Smooth muscle cell of the coronary artery (primary cell): ENCODE measurements around the gene YRDC. TPM values are rescaled to one million over a fixed set of nuclear protein-coding genes. Genes with fewer than 3 reads are reported as not detected.

Experiments
- total RNA-seq: library from RNA; depleted of rRNA; stranded (reverse); fragments of >200 nt; gene quantifications from 2 replicates; pipeline ENCODE4 v1.2.3, GENCODE V29; 2014; ENCODE audit warnings: low replicate concordance

Gene YRDC, protein sequence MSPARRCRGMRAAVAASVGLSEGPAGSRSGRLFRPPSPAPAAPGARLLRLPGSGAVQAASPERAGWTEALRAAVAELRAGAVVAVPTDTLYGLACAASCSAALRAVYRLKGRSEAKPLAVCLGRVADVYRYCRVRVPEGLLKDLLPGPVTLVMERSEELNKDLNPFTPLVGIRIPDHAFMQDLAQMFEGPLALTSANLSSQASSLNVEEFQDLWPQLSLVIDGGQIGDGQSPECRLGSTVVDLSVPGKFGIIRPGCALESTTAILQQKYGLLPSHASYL
- total RNA-seq = 4.4 and 17.4 TPM in 2 replicates

DNA sequence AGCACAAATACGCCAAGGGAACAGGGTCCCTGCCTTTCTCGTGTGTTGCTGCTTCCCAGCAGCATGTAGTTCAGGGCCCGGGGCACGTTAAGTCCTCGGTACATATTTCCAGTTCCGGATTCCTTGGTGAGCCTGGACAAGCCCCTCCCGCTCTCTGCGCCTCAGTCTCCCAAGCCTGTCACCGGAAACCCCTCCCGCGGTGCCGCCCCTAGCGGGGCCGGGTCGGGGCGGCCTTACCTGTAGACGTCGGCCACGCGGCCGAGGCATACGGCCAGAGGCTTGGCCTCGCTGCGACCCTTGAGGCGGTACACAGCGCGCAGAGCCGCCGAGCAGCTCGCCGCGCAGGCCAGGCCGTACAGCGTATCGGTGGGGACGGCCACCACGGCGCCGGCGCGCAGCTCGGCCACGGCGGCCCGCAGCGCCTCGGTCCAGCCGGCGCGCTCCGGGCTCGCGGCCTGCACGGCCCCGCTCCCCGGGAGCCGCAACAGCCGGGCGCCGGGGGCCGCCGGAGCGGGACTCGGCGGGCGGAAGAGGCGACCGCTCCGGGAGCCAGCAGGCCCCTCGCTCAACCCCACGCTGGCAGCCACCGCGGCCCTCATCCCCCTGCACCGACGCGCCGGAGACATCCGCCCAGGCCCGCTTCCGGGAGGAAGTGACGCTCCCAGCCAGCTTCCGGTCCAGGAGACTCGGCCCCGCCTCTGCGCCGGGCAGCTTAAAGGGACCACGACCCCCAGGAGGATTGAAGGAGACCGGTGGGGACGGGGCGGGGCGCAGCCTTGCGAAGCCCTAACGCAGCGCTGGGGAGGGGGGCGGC lies at the start of gene YRDC, which contains the start of gene C1orf122:
Gene YRDC (minus strand): TSS at position 654 of the 814 bp plus-strand sequence. CDS start 28 bp downstream, at position 626.
Gene C1orf122 (plus strand): TSS at position 236 of the 814 bp plus-strand sequence. CDS start 615 bp downstream, outside the sequence.

DNA sequence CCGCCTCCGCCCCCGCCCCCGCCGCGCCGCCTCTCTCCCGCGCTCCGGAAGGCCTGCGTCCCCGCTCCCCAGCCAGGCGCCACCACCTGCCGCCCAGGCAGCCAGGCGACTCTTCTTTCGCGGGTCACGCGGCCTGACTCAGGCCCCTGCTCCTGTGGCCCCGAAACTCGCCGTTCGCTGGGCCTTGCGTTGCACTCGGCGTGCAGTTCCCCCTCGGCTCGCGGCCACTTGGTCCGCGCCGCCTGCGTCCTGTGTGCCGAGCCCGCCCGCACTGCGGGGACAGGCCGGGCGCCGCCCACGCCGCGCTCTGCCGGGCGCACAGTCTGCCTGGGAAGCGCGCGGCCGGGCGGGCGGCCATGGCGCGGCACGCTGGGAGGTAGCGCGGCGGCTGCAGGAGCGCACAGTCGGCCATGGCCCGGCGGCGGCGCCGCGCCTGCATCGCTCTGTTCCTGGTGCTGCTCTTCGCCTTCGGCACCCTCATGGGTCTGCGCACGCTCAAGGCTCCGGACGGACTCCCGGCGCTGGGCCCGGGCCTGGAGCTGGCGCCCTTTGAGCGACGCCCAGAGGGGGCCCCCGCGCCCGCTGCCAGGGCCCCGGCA lies 14.1 kb downstream of the YRDC start, which contains the start of gene MANEAL:
Gene MANEAL (plus strand): TSS at position 75 of the 599 bp plus-strand sequence. CDS start 336 bp downstream, at position 411.

DNA sequence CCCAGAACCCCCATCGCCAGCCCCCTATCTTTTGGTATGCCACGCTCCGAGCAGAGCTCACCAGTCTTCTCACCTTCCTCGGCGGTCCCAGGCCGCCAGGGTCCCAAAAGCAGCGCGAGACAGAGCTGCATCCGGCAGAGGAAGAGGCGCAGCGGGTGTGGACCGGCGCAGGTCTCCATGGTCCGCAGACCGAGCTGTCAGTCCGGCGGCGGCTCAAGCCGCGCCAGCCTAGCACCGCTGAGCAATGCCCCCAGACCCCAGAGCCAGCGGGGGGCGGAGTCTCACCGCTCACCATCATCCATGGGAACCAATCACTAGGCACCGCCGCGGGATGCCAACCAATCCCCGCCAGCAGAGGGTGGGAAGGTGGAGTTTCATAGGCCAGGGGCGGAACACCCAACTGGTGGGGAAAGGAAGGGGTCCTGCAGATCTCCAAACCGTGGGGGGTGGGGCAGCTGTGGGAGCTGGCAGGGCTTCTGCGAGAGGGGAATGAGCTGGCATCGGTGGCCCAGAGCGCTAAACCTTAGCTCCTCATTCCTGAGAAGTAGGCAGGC lies 43.0 kb downstream of the YRDC start, which contains the start of gene EPHA10:
Gene EPHA10 (minus strand): TSS at position 233 of the 554 bp plus-strand sequence. CDS start 54 bp downstream, at position 179.

Other genes with a start within 250 kb of the YRDC start
- gene GNL2, start 212.3 kb downstream of the YRDC start, total RNA-seq = 56.4 and 97.3 TPM in 2 replicates
- under 0.01 and 0.35 TPM in 2 replicates for gene RSPO1, start 173.3 kb downstream of the YRDC start, total RNA-seq
- gene CDCA8, start 115.7 kb downstream of the YRDC start, total RNA-seq = 0.23 and 1.9 TPM in 2 replicates
- gene EPHA10, start 43.1 kb downstream of the YRDC start, total RNA-seq = not detected in 2 replicates
- 0.35 and 0.38 TPM in 2 replicates for gene MANEAL, start 14.4 kb downstream of the YRDC start, total RNA-seq
- gene C1orf122, start 418 bp downstream of the YRDC start, total RNA-seq = 4.7 and 27.9 TPM in 2 replicates
- 1.9 and 2.0 TPM in 2 replicates for gene MTF1, start 51.4 kb upstream of the YRDC start, total RNA-seq
- 23.1 and 45.3 TPM in 2 replicates for gene INPP5B, start 138.8 kb upstream of the YRDC start, total RNA-seq
- 84.4 and 99.5 TPM in 2 replicates for gene SF3A3, start 181.8 kb upstream of the YRDC start, total RNA-seq
- 10.9 and 26.4 TPM in 2 replicates for gene FHL3, start 197.3 kb upstream of the YRDC start, total RNA-seq
- gene UTP11, start 204.5 kb upstream of the YRDC start, total RNA-seq = 12.5 and 32.8 TPM in 2 replicates
- gene POU3F1, start 238.6 kb upstream of the YRDC start, total RNA-seq = not detected in 2 replicates